ENCODE measurements around the gene DDO.

DDO gene

GRCh38 chr6:110449541-110449895 is 34.1 kb upstream of the DDO start:
- TF ChIP-seq ZFX (IDR thresholded peaks at IDR 0.05): no peak
- no peak for TF ChIP-seq CTCF (conservative IDR thresholded peaks at IDR 0.05)
- H3K27ac ChIP-seq: no peak overlapping the region

- H3K27ac ChIP-seq: no peak overlapping the region
- no peak for TF ChIP-seq ZFX (IDR thresholded peaks at IDR 0.05)
- no peak for TF ChIP-seq CTCF (conservative IDR thresholded peaks at IDR 0.05)
Measured at GRCh38 chr6:110448846-110449540, 33.6 kb upstream of the DDO start.

GRCh38 chr6:110447761-110448160 is 32.4 kb upstream of the DDO start:
- no peak overlapping the region for H3K27ac ChIP-seq

GRCh38 chr6:110446405-110446804 is 31.0 kb upstream of the DDO start:
- TF ChIP-seq CTCF (conservative IDR thresholded peaks at IDR 0.05) (no peak), ZFX (IDR thresholded peaks at IDR 0.05) (no peak)
- no peak overlapping the region for H3K27ac ChIP-seq

More at GRCh38 chr6:110447761-110448160, 32.4 kb upstream of the DDO start:
- no peak for TF ChIP-seq ZFX (IDR thresholded peaks at IDR 0.05)
- TF ChIP-seq CTCF (conservative IDR thresholded peaks at IDR 0.05): no peak

GRCh38 chr6:110440026-110440425 is 24.7 kb upstream of the DDO start:
- no peak overlapping the region for H3K27ac ChIP-seq
- TF ChIP-seq ZFX (IDR thresholded peaks at IDR 0.05) (no peak), CTCF (conservative IDR thresholded peaks at IDR 0.05) (no peak)

- no peak overlapping the region for H3K27ac ChIP-seq
- TF ChIP-seq ZFX (IDR thresholded peaks at IDR 0.05) (no peak), CTCF (conservative IDR thresholded peaks at IDR 0.05) (no peak)
Measured at GRCh38 chr6:110439356-110439755, 24.0 kb upstream of the DDO start.

GRCh38 chr6:110434961-110435602 is 19.7 kb upstream of the DDO start:
- no peak overlapping the region for H3K27ac ChIP-seq
- no peak for TF ChIP-seq ZFX (IDR thresholded peaks at IDR 0.05)
- TF ChIP-seq CTCF (conservative IDR thresholded peaks at IDR 0.05): no peak

Measured in C4-2B (cell line).